GM19240 (cell line): ENCODE data around the gene DLEC1.
"Not testable (repeated sequence)": the region's sequence is repeated elsewhere in the genome, so short reads cannot be mapped to it uniquely, and the experiment has no call there.

Experiments used
- DNase-seq: peaks from one replicate; pipeline ENCODE4 v3.0.0; 2011; ENCODE audit warnings: low spot score; ENCODE audit not compliant: insufficient read length

The DLEC1 gene

DNA sequence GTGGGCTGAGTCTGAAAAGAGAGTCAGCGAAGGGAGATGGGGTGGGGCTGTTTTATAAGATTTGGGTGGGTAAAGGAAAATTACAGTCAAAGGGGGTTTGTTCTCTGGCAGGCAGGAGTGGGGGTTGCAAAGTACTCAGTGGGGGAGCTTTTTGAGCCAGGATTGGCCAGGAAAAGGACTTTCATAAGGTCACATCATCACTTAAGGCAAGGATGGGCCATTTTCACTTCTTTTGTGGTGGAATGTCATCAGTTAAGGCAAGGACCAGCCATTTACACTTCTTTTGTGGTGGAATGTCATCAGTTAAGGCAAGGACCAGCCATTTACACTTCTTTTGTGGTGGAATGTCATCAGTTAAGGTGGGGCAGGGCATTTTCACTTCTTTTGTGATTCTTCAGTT is 44.2 kb downstream of the DLEC1 start:
- not testable (repeated sequence) for DNase-seq

- DNase-seq = no peak
Observed at GRCh38 chr3:38083871-38084333, 44.9 kb downstream of the DLEC1 start.

GRCh38 chr3:38084334-38085310 is 45.6 kb downstream of the DLEC1 start:
- DNase-seq = no peak

GRCh38 chr3:38085311-38085942 is 46.4 kb downstream of the DLEC1 start:
- DNase-seq = no peak

GRCh38 chr3:38085943-38086324 is 46.9 kb downstream of the DLEC1 start:
- DNase-seq = no peak

- no peak for DNase-seq
Observed at GRCh38 chr3:38086496-38086895, 47.5 kb downstream of the DLEC1 start.

GRCh38 chr3:38087278-38087677 is 48.3 kb downstream of the DLEC1 start:
- not testable (repeated sequence) for DNase-seq

- DNase-seq = no peak
Observed at GRCh38 chr3:38088126-38089078, 49.4 kb downstream of the DLEC1 start.

GRCh38 chr3:38089163-38089562 is 50.2 kb downstream of the DLEC1 start:
- no peak for DNase-seq

GRCh38 chr3:38090453-38090852 is 51.4 kb downstream of the DLEC1 start:
- no peak for DNase-seq

DNA sequence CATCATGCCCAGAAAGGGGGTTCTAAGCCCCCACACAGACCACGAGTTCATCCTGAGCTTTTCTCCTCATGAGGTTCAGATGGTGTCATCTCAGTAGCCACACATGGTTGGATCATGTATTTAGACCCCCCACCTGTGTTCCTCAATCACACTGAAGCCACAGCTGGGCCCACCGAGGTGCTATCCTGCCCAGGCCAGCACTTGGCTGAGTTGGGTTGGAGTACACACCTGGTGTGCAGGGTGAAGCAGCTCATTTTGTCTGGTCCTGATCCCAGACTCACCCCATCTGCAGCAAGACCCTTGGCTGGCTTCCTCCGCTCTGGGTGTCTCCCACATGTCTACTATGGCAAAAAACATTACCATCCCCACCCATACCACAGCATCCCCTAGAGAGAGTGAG is 56.0 kb downstream of the DLEC1 start:
- DNase-seq = no peak

- no peak for DNase-seq
Observed at GRCh38 chr3:38095669-38096483, 56.9 kb downstream of the DLEC1 start.

DNA sequence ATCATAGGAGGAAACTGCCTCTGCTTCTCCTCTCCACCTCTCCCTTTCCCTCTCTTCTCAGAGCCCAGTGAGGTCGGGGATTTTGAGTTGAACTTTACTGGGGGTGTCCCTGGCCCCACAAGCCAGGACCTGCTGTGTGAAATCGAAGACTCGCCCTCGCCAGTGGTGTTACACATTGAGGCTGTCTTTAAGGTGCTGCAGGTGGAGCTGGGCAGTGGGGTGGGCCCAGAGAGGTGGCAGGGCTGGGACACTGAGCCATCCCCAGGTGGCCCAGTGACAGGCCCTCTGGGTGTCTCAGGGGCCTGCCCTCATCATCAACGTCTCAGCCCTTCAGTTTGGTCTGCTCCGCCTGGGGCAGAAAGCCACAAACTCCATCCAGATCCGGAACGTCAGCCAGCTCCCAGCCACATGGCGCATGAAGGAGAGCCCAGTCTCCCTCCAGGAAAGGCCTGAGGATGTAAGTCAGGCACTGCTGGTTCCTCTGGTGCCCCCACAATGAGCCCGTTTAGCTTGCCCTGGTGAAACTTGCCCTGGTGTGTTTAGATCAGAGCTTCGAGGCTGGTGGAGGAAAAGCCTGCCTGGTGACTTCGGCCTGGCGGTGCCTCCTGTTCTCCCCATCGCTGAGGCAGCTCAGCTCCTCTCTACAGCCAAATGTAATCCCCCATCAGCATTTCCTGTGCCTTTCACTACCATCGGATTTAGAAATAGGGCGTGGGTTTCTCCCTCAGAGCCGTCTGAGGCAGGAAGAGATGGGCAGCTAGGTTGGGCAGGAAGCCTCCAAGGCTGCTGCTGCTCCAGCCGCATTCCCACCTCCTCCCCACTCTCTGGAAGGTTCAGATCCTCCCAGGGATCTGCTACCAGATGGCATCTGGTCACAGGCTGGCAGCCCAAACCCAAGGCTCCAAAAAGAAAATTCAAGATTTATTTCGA is 58.7 kb downstream of the DLEC1 start:
- DNase-seq = no peak

DNA sequence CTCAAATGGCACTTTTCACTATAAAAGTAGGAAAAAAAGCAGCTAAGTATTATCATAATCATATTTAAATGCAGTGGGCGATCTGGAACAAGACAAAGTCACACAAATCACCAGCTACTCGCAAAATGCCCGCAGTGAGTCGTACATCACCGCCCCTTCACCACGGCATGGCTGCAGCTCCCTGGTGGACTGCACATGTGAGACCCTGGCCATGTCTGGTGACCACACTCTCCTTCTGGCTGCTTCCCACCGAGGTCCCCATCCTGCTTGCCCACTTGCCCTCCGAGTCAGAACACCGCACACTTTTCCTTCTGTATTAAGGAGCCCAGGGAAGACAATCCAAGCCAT is 59.3 kb downstream of the DLEC1 start:
- DNase-seq = no peak

- DNase-seq = no peak
Observed at GRCh38 chr3:38099518-38099917, 60.5 kb downstream of the DLEC1 start.

DNA sequence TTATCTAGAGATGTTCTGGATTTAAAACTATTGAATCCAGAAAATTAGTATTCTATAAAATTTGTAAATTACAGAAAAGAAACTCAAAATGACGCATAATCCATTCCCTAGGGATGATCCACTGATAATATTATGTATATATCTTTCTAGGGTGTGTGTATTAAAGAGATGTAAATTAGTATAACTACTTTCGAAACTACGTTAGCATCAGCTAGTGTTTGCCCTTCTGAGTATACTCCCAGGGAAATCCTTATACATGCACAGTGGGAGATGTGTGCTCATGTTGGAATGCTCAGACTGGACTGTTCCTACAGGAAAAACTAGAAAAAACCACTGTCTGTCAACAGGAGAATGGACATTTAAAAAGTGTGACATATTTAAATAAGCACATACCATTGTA is 61.5 kb downstream of the DLEC1 start:
- no peak for DNase-seq

DNA sequence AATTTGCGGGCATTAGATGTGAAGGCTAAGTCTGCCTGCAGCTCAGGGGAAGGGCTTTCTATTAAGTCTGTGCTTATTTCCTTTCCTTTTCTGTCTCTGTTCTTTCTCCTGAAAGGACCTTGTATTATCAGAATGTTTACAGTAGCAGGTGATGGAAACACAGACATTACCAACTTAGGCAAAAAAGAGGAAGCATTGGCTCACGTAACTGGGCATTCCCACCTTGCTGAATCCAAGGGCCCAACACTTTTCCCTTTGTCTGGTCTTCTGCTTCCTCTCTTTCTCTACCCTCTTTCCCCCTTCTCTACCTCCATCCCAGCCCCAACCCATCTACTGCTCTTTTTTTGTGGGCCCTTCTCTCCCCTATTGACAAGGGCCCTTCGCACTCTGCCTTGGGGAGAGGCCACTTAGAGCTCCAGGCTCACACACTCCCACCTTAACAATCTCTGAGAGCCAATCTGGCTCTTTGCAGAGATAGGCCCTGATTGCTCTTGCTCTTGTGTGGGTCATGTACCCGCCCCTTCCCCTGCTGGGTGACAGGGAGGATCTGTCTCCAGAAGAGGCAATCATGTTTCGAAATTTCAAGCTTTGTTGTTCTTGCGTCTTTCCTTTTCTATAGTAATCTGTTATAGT is 62.9 kb downstream of the DLEC1 start:
- no peak for DNase-seq

GRCh38 chr3:38102444-38102814 is 63.4 kb downstream of the DLEC1 start:
- no peak for DNase-seq

DNA sequence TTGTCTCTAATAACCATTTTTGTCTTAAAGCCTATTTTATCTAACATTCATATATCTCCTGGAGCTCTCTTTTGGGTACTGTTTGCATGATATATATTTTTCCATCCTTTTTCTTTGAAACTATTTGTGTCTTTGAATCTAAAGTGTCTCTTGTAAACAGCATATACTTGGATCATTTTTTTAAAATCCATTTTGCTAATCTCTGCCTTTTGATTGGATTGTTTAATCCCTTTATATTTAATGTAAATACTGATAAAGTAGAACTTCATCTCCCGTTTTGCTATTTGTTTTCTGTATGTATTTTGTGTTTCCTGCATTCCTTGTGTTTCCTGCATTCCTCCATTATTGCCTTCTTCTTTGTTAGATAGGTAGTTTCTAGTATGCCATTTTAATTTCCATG is 66.5 kb downstream of the DLEC1 start:
- DNase-seq = no peak
